K562 (cell line): ENCODE data around the gene CCL19.

Experiments used
- MTF1 ChIP-seq: fragments of 250-450 bp; sonication (Bioruptor Pico); IDR thresholded peaks from 2 replicates; pipeline ENCODE4 v1.9.0; 2021; ENCODE audit warnings: moderate library complexity, mild to moderate bottlenecking, inconsistent platforms, borderline replicate concordance
- NCOA6 ChIP-seq: fragments of 450-650 bp; IDR thresholded peaks from 2 replicates; pipeline ENCODE4 v1.6.1; 2017; ENCODE audit warnings: mild to moderate bottlenecking
- NR3C1 ChIP-seq: sonication (generic); formaldehyde crosslinking; IDR thresholded peaks from 2 replicates; pipeline ENCODE4 v1.8.1; 2022; ENCODE audit warnings: missing genetic modification reagents
- POLR2A ChIP-seq: fragments of 450-650 bp; conservative IDR thresholded peaks from 2 replicates; pipeline ENCODE4 v1.6.1; 2016
- RCOR1 ChIP-seq, 2 experiments: IDR thresholded peaks; 2 replicates each; pipeline ENCODE4 v1.6.1; 2012; ENCODE audit warnings: low read depth in 2 of 2, low read length in 2 of 2, borderline replicate concordance in 1 of 2, improper control_type of control experiment in 1 of 2
- SMC3 ChIP-seq: conservative IDR thresholded peaks from 2 replicates; pipeline ENCODE4 v1.6.1; 2011; ENCODE audit warnings: low read depth, low read length, improper control_type of control experiment; ENCODE audit not compliant: insufficient read depth
- TEAD2 ChIP-seq: fragments of 450-650 bp; IDR thresholded peaks from 2 replicates; pipeline ENCODE4 v1.6.1; 2016; ENCODE audit warnings: missing genetic modification characterization, control low read depth, missing compliant biosample characterization
- TF ChIP-seq, protein P1 (sequence below): sonication (generic); formaldehyde crosslinking; IDR thresholded peaks from 2 replicates; pipeline ENCODE4 v1.8.0; 2022; ENCODE audit warnings: mild to moderate bottlenecking, low read depth, missing genetic modification reagents

DNA sequence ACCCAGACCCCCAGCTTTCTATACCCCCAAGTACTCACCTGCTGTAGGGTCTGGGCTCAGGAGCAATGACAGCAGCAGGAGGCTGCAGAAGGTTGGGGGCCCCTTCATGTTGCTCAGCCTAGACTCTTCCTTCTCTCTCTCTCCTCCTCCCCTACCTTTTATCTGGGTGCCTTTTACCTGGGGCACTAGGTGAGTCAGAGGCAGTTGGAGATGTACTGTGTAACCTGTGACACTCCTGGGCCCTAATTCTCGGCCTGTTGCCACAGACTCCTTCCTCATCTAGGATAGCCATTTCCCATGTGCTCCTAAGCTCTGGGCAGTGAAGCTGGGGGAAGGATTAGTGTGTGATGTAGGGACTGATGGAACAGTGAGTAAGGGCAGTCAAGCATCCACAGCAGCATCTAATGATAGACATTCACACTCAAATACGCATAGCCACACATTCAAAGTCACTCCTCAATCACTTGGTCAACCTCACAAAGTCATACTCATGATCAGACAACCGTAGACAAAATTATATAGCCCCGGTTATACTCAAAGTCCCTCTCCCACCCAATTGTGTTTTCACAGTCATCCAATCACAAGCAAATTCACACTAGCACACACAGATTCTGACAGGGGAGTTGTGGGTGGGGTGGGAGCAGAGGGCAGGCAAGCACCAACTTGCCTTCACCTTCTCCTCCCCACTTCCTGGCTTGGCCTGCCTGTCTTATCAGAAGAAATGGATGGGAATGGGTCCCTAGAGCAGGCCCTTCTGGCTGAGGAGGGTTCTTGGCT lies 28.4 kb downstream of the CCL19 start, which contains the start of gene CCL27:
- TF ChIP-seq TEAD2 (tag) (no peak), RCOR1 (IDR thresholded peaks at IDR 0.05; ENCODE audit: borderline replicate concordance in 1 of 2, low read depth in 2 of 2, low read length in 2 of 2) (no peak), POLR2A (no peak), NR3C1 (CRISPR knock-in tag) (no peak), NCOA6 (no peak), SMC3 (no peak), MTF1 (no peak)
- TF ChIP-seq, protein P1, sequence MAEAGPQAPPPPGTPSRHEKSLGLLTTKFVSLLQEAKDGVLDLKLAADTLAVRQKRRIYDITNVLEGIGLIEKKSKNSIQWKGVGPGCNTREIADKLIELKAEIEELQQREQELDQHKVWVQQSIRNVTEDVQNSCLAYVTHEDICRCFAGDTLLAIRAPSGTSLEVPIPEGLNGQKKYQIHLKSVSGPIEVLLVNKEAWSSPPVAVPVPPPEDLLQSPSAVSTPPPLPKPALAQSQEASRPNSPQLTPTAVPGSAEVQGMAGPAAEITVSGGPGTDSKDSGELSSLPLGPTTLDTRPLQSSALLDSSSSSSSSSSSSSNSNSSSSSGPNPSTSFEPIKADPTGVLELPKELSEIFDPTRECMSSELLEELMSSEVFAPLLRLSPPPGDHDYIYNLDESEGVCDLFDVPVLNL (CRISPR knock-in tag), result no peak
